ENCODE data around the gene KCTD15. TPM values are rescaled to one million over a fixed set of nuclear protein-coding genes. Genes with fewer than 3 reads are reported as not detected.
A peak's percentile ranks its signal among the peaks of the same experiment; 100 is the strongest.

The KCTD15 gene
- total and polyA plus RNA-seq, 10 donors, result 7.6 to 31.8 (median 19.2) TPM

DNA sequence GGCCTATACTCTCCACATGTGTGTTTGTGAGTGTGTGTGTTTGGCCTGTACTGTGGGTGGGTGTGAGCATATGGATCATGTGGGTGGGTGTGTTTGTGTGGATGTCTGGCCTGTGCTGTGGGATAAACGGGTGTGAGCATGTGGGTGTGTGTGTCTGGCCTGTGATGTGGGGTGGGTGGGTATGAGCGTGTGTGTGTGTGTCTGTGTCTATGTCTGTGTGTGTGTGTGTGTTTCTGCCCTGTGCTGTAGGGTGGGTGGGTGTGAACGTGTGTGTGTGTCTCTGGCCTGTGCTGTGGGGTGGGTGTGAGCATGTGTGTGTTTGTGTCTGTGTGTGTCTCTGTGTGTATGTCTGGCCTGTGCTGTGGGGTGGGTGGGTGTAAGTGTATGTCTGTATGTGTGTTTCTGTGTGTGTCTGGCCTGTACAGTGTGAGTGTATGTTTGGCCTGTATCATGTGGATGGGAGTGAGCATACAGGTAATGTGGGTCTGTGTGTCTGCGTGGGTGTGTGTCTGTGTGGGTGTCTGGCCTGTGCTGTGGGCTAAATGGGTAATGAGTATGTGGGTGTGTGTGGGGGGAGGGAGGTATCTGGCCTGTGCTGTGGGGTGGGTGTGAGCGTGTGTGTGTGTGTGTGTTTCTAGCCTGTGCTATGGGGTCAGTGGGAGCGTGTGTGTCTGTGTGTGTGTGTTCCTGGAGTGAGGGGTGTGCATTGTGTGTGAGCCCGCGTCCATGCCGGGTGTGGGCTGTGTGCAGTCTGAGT is 20.8 kb upstream of the KCTD15 start:
- Histone ChIP-seq H3K36me3 (no peaks in the 10 kb centered on the region), H3K27me3 (replicated peaks in 1 of 7) (peaks cover 0 to 52% (median 0%) of the 10 kb centered on the region in 7 donors), H3K27ac (no peak overlapping the region), H3K4me3 (no peak overlapping the region), H3K4me1 (peaks cover 0 to 43% (median 21%) of the 10 kb centered on the region in 6 donors), H3K9me3 (no peaks in the 10 kb centered on the region)
- TF ChIP-seq POLR2AphosphoS5 (IDR thresholded peaks at IDR 0.05) (no peak), POLR2A (IDR thresholded peaks at IDR 0.05) (no peak)
- TF ChIP-seq, protein P1, sequence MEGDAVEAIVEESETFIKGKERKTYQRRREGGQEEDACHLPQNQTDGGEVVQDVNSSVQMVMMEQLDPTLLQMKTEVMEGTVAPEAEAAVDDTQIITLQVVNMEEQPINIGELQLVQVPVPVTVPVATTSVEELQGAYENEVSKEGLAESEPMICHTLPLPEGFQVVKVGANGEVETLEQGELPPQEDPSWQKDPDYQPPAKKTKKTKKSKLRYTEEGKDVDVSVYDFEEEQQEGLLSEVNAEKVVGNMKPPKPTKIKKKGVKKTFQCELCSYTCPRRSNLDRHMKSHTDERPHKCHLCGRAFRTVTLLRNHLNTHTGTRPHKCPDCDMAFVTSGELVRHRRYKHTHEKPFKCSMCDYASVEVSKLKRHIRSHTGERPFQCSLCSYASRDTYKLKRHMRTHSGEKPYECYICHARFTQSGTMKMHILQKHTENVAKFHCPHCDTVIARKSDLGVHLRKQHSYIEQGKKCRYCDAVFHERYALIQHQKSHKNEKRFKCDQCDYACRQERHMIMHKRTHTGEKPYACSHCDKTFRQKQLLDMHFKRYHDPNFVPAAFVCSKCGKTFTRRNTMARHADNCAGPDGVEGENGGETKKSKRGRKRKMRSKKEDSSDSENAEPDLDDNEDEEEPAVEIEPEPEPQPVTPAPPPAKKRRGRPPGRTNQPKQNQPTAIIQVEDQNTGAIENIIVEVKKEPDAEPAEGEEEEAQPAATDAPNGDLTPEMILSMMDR (IDR thresholded peaks at IDR 0.05 in 8 of 11, conservative IDR thresholded peaks at IDR 0.05 in 3 of 11), result no peak
- WGBS, 5 donors, result 83 to 91% (median 86%) methylated on average over 9 of the region's 9 CpGs
- intact Hi-C loops (cut with DNase I; ENCODE audit: low total_unique reads), result loop anchor here (5.0 kb wide), 1 partner anchor 321 kb away; no protein-coding TSS in a partner anchor
- no peak for DNase-seq

DNA sequence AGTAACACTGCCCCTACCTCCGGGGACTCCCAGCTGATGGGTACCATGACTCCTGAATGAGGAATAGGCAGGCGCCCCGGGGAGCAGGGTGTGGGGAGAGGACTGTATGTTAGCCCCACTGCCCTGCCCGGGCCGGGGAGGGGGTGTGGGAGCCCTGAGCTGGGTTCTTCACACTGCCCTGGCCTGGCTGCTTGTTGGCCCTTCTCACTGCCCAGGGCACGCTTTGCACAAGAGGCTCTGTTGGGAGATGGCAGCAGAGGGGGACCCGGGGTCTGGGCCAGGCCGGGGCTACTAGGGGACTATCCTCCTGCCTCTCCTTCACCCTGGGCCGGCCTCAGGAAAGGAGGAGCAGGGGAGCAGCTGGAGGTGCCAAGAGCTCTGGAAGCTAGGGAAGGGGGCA is 19.3 kb upstream of the KCTD15 start:
- peak; percentile 75 for DNase-seq
- intact Hi-C loops (cut with DNase I; ENCODE audit: low total_unique reads), result loop anchor here (5.0 kb wide), 1 partner anchor 320 kb away; no protein-coding TSS in a partner anchor
- Histone ChIP-seq H3K27me3 (replicated peaks in 1 of 7) (peaks cover 0 to 42% (median 0%) of the 10 kb centered on the region in 7 donors), H3K36me3 (no peaks in the 10 kb centered on the region), H3K27ac (no peak overlapping the region), H3K4me1 (peaks cover 0 to 43% (median 23%) of the 10 kb centered on the region in 6 donors), H3K4me3 (no peak overlapping the region), H3K9me3 (no peaks in the 10 kb centered on the region)
- WGBS, 5 donors, result 77 to 100% (median 87%) methylated on average over 4 to 9 of the region's 9 CpGs
- TF ChIP-seq POLR2A (IDR thresholded peaks at IDR 0.05) (no peak), POLR2AphosphoS5 (IDR thresholded peaks at IDR 0.05) (no peak)
- TF ChIP-seq, protein P1 (IDR thresholded peaks at IDR 0.05 in 8 of 11, conservative IDR thresholded peaks at IDR 0.05 in 3 of 11), result no peak

DNA sequence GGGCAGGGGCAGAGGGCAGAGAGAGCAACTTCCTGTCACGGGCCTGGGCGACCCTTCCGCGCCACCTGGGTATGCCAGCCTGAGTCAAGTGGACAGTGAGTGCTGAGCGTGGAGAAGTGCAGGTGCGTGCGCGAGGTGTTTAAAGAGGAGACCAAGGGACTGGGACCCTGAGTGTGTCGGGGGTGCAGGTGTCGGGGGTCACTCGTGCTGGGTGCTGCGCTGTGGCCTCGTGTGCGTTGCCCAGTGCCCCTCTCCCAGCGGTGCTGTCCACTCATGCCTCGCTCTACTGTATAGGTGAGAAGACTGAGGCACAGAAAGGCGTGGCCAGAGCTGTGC is 18.9 kb upstream of the KCTD15 start:
- no peak for DNase-seq
- intact Hi-C loops (cut with DNase I; ENCODE audit: low total_unique reads), result loop anchor here (2.0 to 5.0 kb wide), 2 partner anchors 221 to 320 kb away; no protein-coding TSS in a partner anchor
- no peak for TF ChIP-seq POLR2A (IDR thresholded peaks at IDR 0.05)
- TF ChIP-seq, protein P1 (IDR thresholded peaks at IDR 0.05 in 8 of 11, conservative IDR thresholded peaks at IDR 0.05 in 3 of 11), result no peak
- no peak for TF ChIP-seq POLR2AphosphoS5 (IDR thresholded peaks at IDR 0.05)

More for the DNA sequence above, 18.9 kb upstream of the KCTD15 start:
- peak overlapping the region in 1 of 8 donors; percentile 54 for H3K4me3 ChIP-seq
- H3K36me3 ChIP-seq, result no peaks in the 10 kb centered on the region
- no peak overlapping the region for H3K27ac ChIP-seq
- H3K4me1 ChIP-seq, result peaks cover 0 to 43% (median 23%) of the 10 kb centered on the region in 6 donors
- peaks cover 0 to 42% (median 0%) of the 10 kb centered on the region in 7 donors for H3K27me3 ChIP-seq (replicated peaks in 1 of 7)
- H3K9me3 ChIP-seq, result no peaks in the 10 kb centered on the region
- WGBS, 5 donors, result 45 to 77% (median 49%) methylated on average over 8 to 17 of the region's 17 CpGs
